Measurements from ENCODE around the gene LRIT1. TPM values are rescaled to one million over a fixed set of nuclear protein-coding genes. Genes with fewer than 3 reads are reported as not detected.

LRIT1 gene
- total RNA-seq, 3 donors from 2014 or later = not detected

DNA sequence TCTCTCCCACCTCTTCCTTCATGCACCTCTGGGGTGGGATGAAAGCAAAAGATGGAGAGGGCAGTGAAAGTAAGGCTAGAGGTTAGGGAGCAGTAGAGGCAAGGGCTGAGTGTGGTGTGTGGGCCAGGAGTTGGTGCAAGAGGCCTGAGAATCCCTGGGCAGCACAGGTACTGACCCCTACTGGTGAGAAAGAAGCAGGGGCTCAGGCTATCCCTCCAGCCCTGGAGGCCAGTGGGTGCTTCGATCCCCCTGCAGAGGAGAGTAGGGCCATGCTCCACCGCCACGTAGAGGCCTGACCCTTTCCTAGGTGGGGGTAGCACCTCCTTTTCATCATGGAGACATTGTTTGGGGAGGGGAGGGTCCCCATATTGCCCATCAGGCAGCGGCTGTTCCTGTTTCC lies 37.2 kb downstream of the LRIT1 start:
- ATAC-seq = peak; percentile 41
- Histone ChIP-seq H3K36me3 (ENCODE audit: low read depth) (no peaks in the 10 kb centered on the region), H3K9me3 (no peaks in the 10 kb centered on the region), H3K4me1 (ENCODE audit: low read depth) (peaks cover 21% of the 10 kb centered on the region), H3K4me3 (no peak overlapping the region)
- TF ChIP-seq, protein P1, sequence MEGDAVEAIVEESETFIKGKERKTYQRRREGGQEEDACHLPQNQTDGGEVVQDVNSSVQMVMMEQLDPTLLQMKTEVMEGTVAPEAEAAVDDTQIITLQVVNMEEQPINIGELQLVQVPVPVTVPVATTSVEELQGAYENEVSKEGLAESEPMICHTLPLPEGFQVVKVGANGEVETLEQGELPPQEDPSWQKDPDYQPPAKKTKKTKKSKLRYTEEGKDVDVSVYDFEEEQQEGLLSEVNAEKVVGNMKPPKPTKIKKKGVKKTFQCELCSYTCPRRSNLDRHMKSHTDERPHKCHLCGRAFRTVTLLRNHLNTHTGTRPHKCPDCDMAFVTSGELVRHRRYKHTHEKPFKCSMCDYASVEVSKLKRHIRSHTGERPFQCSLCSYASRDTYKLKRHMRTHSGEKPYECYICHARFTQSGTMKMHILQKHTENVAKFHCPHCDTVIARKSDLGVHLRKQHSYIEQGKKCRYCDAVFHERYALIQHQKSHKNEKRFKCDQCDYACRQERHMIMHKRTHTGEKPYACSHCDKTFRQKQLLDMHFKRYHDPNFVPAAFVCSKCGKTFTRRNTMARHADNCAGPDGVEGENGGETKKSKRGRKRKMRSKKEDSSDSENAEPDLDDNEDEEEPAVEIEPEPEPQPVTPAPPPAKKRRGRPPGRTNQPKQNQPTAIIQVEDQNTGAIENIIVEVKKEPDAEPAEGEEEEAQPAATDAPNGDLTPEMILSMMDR (IDR thresholded peaks at IDR 0.05) = peak; percentile 10
- intact Hi-C loops (cut with DNase I, micrococcal nuclease) = loop anchor here (10.0 kb wide), 2 partner anchors 49 to 59 kb away; no protein-coding TSS in a partner anchor
- DNase-seq = no peak

DNA sequence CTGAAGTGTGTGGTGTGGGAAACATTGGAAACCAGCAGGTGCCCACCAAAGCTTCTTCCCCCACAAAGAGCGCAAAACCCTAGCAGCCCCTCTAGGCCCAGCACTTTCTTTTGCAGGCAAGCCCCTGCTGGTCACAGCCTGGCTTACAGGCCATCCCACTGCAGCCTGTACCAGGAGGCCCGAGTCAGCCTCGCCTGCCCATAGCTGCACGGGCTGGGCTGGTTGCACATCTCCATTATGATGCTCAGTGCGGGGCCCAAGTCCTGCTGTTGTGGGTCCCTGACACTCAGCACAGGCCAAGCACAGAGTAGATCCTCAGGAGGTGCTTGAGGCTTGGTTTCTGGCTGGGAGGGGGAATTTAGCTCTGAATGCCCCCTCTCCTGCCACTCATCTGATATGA lies 39.0 kb downstream of the LRIT1 start:
- DNase-seq = no peak
- Histone ChIP-seq H3K36me3 (ENCODE audit: low read depth) (no peaks in the 10 kb centered on the region), H3K4me3 (no peak overlapping the region), H3K4me1 (ENCODE audit: low read depth) (peaks cover 33% of the 10 kb centered on the region), H3K9me3 (no peaks in the 10 kb centered on the region)
- TF ChIP-seq, protein P1 (IDR thresholded peaks at IDR 0.05) = no peak
- intact Hi-C loops (cut with DNase I, micrococcal nuclease) = loop anchor here (10.0 kb wide), 2 partner anchors 48 to 58 kb away; no protein-coding TSS in a partner anchor
- no peak for ATAC-seq

DNA sequence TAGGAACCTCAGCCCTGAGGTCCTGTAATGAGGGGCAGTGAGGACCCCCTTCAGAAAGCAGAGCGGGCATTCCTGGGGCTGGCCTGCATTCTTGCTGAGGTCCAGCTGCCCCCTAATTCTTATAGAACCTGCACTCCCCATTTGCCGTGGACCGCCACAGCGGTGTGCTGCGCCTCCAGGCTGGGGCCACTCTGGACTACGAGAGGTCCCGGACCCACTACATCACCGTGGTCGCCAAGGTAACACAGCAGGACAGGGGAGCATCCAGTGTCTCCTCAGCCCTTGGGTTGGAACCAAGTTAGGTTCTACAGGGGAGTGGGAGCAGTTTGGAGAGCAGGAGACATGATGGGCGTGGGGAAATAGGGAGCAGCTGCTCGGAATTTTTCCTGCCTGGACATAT lies 39.7 kb downstream of the LRIT1 start:
- Histone ChIP-seq H3K36me3 (ENCODE audit: low read depth) (no peaks in the 10 kb centered on the region), H3K4me1 (ENCODE audit: low read depth) (peaks cover 40% of the 10 kb centered on the region), H3K9me3 (no peaks in the 10 kb centered on the region), H3K4me3 (no peak overlapping the region)
- ATAC-seq (no peak), DNase-seq (no peak)
- intact Hi-C loops (cut with DNase I, micrococcal nuclease) = loop anchor here (10.0 kb wide), 2 partner anchors 47 to 57 kb away; no protein-coding TSS in a partner anchor
- TF ChIP-seq, protein P1 (IDR thresholded peaks at IDR 0.05) = no peak

DNA sequence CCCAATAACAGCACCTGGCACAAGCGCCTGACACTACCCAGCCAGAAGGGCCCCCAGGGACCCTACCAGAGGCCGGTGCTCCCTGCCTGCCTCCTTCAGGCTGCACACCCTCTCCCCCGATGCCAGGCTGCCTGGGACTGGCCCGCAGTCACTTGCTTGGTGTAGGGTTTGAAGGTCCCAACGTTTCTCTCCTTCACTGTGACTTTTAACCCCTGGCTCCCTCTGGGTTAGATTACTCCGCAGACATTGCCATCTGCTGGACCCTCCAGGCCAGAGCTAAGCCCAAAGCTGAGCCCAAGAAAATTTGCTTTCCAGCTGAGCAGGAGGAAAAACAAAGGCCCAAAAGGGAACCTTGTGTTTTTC lies 40.1 kb downstream of the LRIT1 start:
- intact Hi-C loops (cut with DNase I, micrococcal nuclease) = loop anchor here (10.0 kb wide), 2 partner anchors 46 to 56 kb away; no protein-coding TSS in a partner anchor
- Histone ChIP-seq H3K4me1 (ENCODE audit: low read depth) (peaks cover 44% of the 10 kb centered on the region), H3K36me3 (ENCODE audit: low read depth) (no peaks in the 10 kb centered on the region), H3K4me3 (no peak overlapping the region), H3K9me3 (no peaks in the 10 kb centered on the region)
- TF ChIP-seq, protein P1 (IDR thresholded peaks at IDR 0.05) = no peak
- ATAC-seq (peak; percentile 14), DNase-seq (no peak)

DNA sequence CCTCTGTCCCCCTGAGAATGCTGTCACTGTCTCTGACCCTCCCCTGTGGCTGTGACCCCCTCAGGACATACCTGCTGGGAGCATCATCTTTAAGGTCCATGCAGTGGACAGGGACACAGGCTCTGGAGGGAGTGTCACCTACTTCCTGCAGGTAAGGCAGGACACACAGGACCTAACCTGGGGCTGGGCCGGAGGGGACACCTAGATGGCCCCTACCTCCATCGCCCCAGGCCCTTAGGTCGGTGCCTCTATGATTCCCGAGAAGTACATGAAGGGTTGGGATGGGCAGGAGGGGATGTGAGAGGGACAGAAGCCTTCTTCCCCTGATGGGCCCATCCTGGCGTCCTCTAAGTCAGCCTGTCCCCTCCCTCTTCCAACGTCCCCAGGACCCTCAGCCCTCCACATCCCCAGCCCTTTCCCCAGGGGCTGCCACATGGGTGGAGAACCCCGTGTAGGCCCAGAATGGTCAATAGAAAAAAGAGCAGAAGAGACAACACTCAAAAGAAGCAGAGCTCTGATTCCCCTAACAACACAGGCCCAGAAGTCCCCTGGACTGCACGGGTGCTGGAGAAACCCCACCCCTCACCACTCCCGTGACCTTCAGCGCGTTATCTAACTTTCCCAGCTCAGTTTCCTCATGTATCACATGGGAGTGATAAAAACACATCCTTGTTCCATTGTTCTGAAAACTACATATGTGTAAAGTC lies 40.7 kb downstream of the LRIT1 start:
- Histone ChIP-seq H3K4me1 (ENCODE audit: low read depth) (peaks cover 50% of the 10 kb centered on the region), H3K4me3 (no peak overlapping the region), H3K9me3 (no peaks in the 10 kb centered on the region), H3K36me3 (ENCODE audit: low read depth) (no peaks in the 10 kb centered on the region)
- DNase-seq (peak; percentile 72 to 85 (median 77)), ATAC-seq (peak; percentile 66)
- intact Hi-C loops (cut with DNase I, micrococcal nuclease) = loop anchor here (10.0 kb wide), 2 partner anchors 46 to 56 kb away; no protein-coding TSS in a partner anchor
- TF ChIP-seq, protein P1 (IDR thresholded peaks at IDR 0.05) = no peak
